Left colon (tissue), 2 donors: ENCODE results near the gene MMAA. TPM values are rescaled to one million over a fixed set of nuclear protein-coding genes. Genes with fewer than 3 reads are reported as not detected.
"Not testable (repeated sequence)": the region's sequence is repeated elsewhere in the genome, so short reads cannot be mapped to it uniquely, and the experiment has no call there.

Source experiments
- ATAC-seq: fragments of 200-7000 bp; cut with Tn5 transposase; one replicate; pipeline ENCODE4 v1.9.1; 2020; ENCODE audit warnings: mild to moderate bottlenecking, moderate library complexity
- DNase-seq, 2 donors: peaks; one replicate each; pipeline ENCODE4 v3.0.0-alpha.2; 2020
- intact Hi-C, 2 donors: fragments of 100-400 bp; cut with DNase I in 1 of 2; cut with micrococcal nuclease in 1 of 2; formaldehyde crosslinking; loops; one replicate each; pipeline versions ENCODE4 v1.11.2 to v1.14.0; 2022; cut with DNase I, micrococcal nuclease
- total RNA-seq, 2 donors: library from RNA; stranded (reverse); fragmentation: NEBNext Ultra II Directional; extraction: Animal tissue kit (Norgen Biotek cat#: 25700); gene quantifications; one replicate each; pipeline ENCODE4 v1.2.1, GENCODE V29; 2021
- donor health status: DM: no; HTN: no; CAD: no.
- donor health status: DM: yes; HTN: yes; CAD: no.

MMAA gene
- total RNA-seq, 2 donors from 2014 or later: 15.0 to 18.3 TPM

GRCh38 chr4:145690610-145691009 lies 71.4 kb downstream of the MMAA start:
- DNase-seq (no peak), ATAC-seq (no peak)
- intact Hi-C loops: no loop called here

DNA sequence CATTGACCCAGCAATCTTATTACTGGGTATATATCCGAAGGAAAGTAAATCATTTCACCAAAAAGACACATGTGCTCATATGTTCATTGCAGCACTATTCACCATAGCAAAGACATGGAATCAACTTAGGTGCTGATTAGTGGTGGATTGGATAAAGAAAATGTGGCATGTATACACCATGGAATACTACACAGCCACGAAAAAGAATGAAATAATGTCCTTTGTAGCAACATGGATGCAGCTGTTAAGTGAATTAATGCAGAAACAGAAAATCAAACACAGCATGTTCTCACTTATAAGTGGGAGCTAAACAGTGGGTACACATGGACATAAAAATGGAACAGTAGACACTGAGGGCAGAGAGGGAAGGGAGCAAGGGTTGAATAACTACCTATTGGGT lies 72.2 kb downstream of the MMAA start:
- DNase-seq, ATAC-seq, intact Hi-C loops: not testable (repeated sequence)

GRCh38 chr4:145694929-145695328 lies 75.7 kb downstream of the MMAA start:
- DNase-seq (no peak), ATAC-seq (no peak)
- intact Hi-C loops: no loop called here

GRCh38 chr4:145697332-145697731 lies 78.1 kb downstream of the MMAA start:
- DNase-seq: no peak
- no peak for ATAC-seq
- intact Hi-C loops: no loop called here

- DNase-seq (no peak), ATAC-seq (no peak)
- intact Hi-C loops: no loop called here
These were observed 79.3 kb downstream of the MMAA start for GRCh38 chr4:145698507-145698906.

GRCh38 chr4:145703850-145704497 lies 84.8 kb downstream of the MMAA start:
- no peak for DNase-seq
- intact Hi-C loops: no loop called here
- ATAC-seq: no peak

- ATAC-seq (peak; percentile 69), DNase-seq (no peak)
- intact Hi-C loops: no loop called here
These were observed 90.2 kb downstream of the MMAA start for GRCh38 chr4:145709336-145709735.

Other genes starting within 250 kb of the MMAA start
- gene SMAD1, start 137.5 kb upstream of the MMAA start, total RNA-seq: 10 to 100 TPM; 36.3 to 44.4 TPM
- gene C4orf51, start 60.8 kb downstream of the MMAA start, total RNA-seq: not detected